GM12878 (cell line): ENCODE measurements around the gene TUBGCP3. TPM values are rescaled to one million over a fixed set of nuclear protein-coding genes. Genes with fewer than 3 reads are reported as not detected.
A peak's percentile ranks its signal among the peaks of the same experiment; 100 is the strongest.

Experiments used
- ATAC-seq: fragments of 200-7000 bp; cut with Tn5 transposase; 3 replicates; pipeline ENCODE4 v1.9.1; 2020; ENCODE audit warnings: mild to moderate bottlenecking, moderate library complexity
- BruUV-seq: library from RNA; stranded (reverse); fragments of 400-500 nt; replicated peaks from 2 replicates; lab custom pipeline; 2021; lab: Mats Ljungman, UMichigan
- CTCF ChIA-PET: fragments of 300-600 bp; sonication (Branson Sonifier 250); formaldehyde crosslinking; extraction: SDS; loops from one replicate; lab custom pipeline; 2021; ENCODE audit warnings: inconsistent platforms; lab: Yijun Ruan, JAX
- POLR2A ChIA-PET: fragments of 350-600 bp; formaldehyde crosslinking; extraction: SDS; loops from one replicate; lab custom pipeline; 2021; ENCODE audit warnings: inconsistent platforms; lab: Charles Lee
- RAD21 ChIA-PET: fragments of 300-600 bp; sonication (Branson Sonifier 250); formaldehyde crosslinking; loops from one replicate; lab custom pipeline; 2023; ENCODE audit warnings: antibody characterized with exemption; ENCODE audit not compliant: unreplicated experiment; lab: Charles Lee
- SMC1A ChIA-PET: fragments of 300-600 bp; sonication (Branson Sonifier 250); formaldehyde crosslinking; loops from one replicate; lab custom pipeline; 2023; ENCODE audit not compliant: unreplicated experiment, uncharacterized antibody; lab: Charles Lee
- DNase-seq: peaks from one replicate; pipeline ENCODE4 v3.0.0-alpha.2; 2011; ENCODE audit warnings: low read depth, low spot score
- FAIRE-seq: peaks from 3 replicates; lab custom pipeline; 2011; peaks lifted over from hg19 to GRCh38; lab: Jason Lieb, UNC
- H2AFZ ChIP-seq: 2 replicates; pipeline ENCODE4 v1.6.0; 2011; ENCODE audit warnings: low read depth, low read length, control low read depth; ENCODE audit not compliant: control insufficient read depth
- H3K27ac ChIP-seq: 2 replicates; pipeline ENCODE4 v1.5.1; 2011; ENCODE audit warnings: control low read depth; ENCODE audit not compliant: control insufficient read depth, insufficient read depth
- H3K27me3 ChIP-seq, 2 experiments: replicated peaks in 1 of 2; 2 replicates each; pipeline versions ENCODE4 v1.6.0 to v1.6.1; 2011; ENCODE audit warnings: low read length in 1 of 2; ENCODE audit not compliant: control insufficient read depth in 2 of 2, insufficient read depth in 2 of 2
- H3K36me3 ChIP-seq, 2 experiments: 2 replicates each; pipeline ENCODE4 v1.5.1; 2011; ENCODE audit warnings: low read length in 1 of 2; ENCODE audit not compliant: control insufficient read depth in 2 of 2, insufficient read depth in 2 of 2
- H3K4me1 ChIP-seq: 2 replicates; pipeline ENCODE4 v1.6.1; 2011; ENCODE audit warnings: mild to moderate bottlenecking, low read length, moderate library complexity, mixed read lengths; ENCODE audit not compliant: control insufficient read depth, insufficient read depth
- H3K4me2 ChIP-seq: 2 replicates; pipeline ENCODE4 v1.6.0; 2011; ENCODE audit warnings: control low read depth; ENCODE audit not compliant: control insufficient read depth, insufficient read depth
- H3K4me3 ChIP-seq: fragments of 200-600 bp; sonication (generic); 2 replicates; pipeline ENCODE4 v1.5.1; 2016
- H3K79me2 ChIP-seq: 2 replicates; pipeline ENCODE4 v1.6.0; 2011; ENCODE audit warnings: low read length; ENCODE audit not compliant: control insufficient read depth, insufficient read depth
- H3K9ac ChIP-seq: 2 replicates; pipeline ENCODE4 v1.8.0; 2011; ENCODE audit warnings: low read length, control low read depth, mixed read lengths; ENCODE audit not compliant: control insufficient read depth, insufficient read depth
- H3K9me3 ChIP-seq: replicated peaks from 3 replicates; pipeline ENCODE4 v1.5.1; 2011; ENCODE audit warnings: mild to moderate bottlenecking, low read length; ENCODE audit not compliant: control insufficient read depth, insufficient read depth
- H4K20me1 ChIP-seq: 2 replicates; pipeline ENCODE4 v1.6.0; 2011; ENCODE audit not compliant: control insufficient read depth, insufficient read depth
- E2F8 ChIP-seq: fragments of 450-650 bp; IDR thresholded peaks from 2 replicates; pipeline ENCODE4 v1.6.1; 2018; ENCODE audit warnings: mild to moderate bottlenecking, low read depth, moderate library complexity; ENCODE audit not compliant: partially characterized antibody
- NFYB ChIP-seq: IDR thresholded peaks from 2 replicates; pipeline ENCODE4 v1.6.1; 2011; ENCODE audit warnings: low read depth, mild to moderate bottlenecking, low read length, improper control_type of control experiment, moderate library complexity; ENCODE audit not compliant: insufficient read depth
- WGBS: methylation state at CpG from one replicate; pipeline ENCODE4 v1.1.6; 2016; ENCODE audit warnings: low lambda C conversion rate; ENCODE audit not compliant: insufficient replicate concordance, insufficient coverage; ENCODE audit errors: missing lambda C conversion rate; 5-methylcytosine and 5-hydroxymethylcytosine counted together
- in situ Hi-C: fragments of 300-500 bp; cut with MboI; formaldehyde crosslinking; loops from 9 replicates; pipeline ENCODE4 v1.14.3; 2018; ENCODE audit warnings: mixed read lengths
- intact Hi-C: fragments of 100-400 bp; cut with micrococcal nuclease; formaldehyde crosslinking; loops from one replicate; pipeline ENCODE4 v1.14.2; 2022; ENCODE audit not compliant: unreplicated experiment
- polyA plus RNA-seq, 11 experiments: library from polyadenylated mRNA; depleted of rRNA in 4 of 11; unstranded in 6 of 11; stranded (reverse) in 5 of 11; fragments of >200 nt; fragmentation: Nextera tagmentation in 4 of 11; fragmentation: Illumina TruSeq in 1 of 11; extraction: Ambion mirVana in 4 of 11; extraction: Trizol in 1 of 11; gene quantifications; 1 replicate in 1 of 11; 2 replicates in 10 of 11; pipeline versions ENCODE4 v1.2.1 to v1.2.3, GENCODE V29; 2011 to 2016; ENCODE audit warnings: inconsistent platforms in 2 of 11, missing spikeins in 2 of 11, low read depth in 1 of 11
- total RNA-seq, 4 experiments: library from RNA; depleted of rRNA in 3 of 4; stranded (reverse); fragments of >200 nt in 3 of 4; fragmentation: Illumina TruSeq in 1 of 4; extraction: Trizol in 1 of 4; gene quantifications; 2 replicates each; pipeline versions ENCODE4 v1.2.1 to v1.2.3, GENCODE V29; 2013 to 2021

Gene TUBGCP3
- total and polyA plus RNA-seq, 10 of the 15 experiments (the other 5 are each of a cell fraction or from before 2014, with no cell fraction given), result 4.0 to 34.0 (median 22.6) TPM

- no peak overlapping the region for H3K27ac ChIP-seq
- no peaks in the 10 kb centered on the region for H3K4me1 ChIP-seq
- no peak overlapping the region for H3K4me2 ChIP-seq
- H3K36me3 ChIP-seq, result no peaks in the 10 kb centered on the region
- ChIA-PET POLR2A (no interaction called here), SMC1A (no interaction called here), RAD21 (interaction anchor here (0.7 kb wide), 1 partner anchor 128 kb away, joined by 3 read pairs; no protein-coding TSS in a partner anchor), CTCF (no interaction called here)
- H3K9me3 ChIP-seq, result no peaks in the 10 kb centered on the region
- no peak overlapping the region for H3K4me3 ChIP-seq
- 53% methylated on average over 23 of the region's 24 CpGs for WGBS
- in situ Hi-C loops, result loop anchor here (25.0 kb wide), 1 partner anchor 533 kb away; no protein-coding TSS in a partner anchor
- no peak for FAIRE-seq
- H3K27me3 ChIP-seq, result no peaks in the 10 kb centered on the region; a peak in 2 of 4 replicates
- ATAC-seq, result peak; percentile 57
- no peaks in the 10 kb centered on the region for H3K79me2 ChIP-seq
- BruUV-seq, result no TSS peak
- H3K9ac ChIP-seq, result no peak overlapping the region
- intact Hi-C loops, result no loop called here
- H4K20me1 ChIP-seq, result no peaks in the 10 kb centered on the region
- H2AFZ ChIP-seq, result no peak overlapping the region
- DNase-seq, result no peak
- 0 out of 2 replicates have a peak, but pooled peaks have one; percentile 36 for TF ChIP-seq NFYB
- TF ChIP-seq E2F8, result no peak
Observed at GRCh38 chr13:112619730-112620631, 32.0 kb upstream of the TUBGCP3 start.
